Brain microvascular endothelial cell (primary cell): ENCODE results near the gene NKX2-3.

Source experiments
- DNase-seq: peaks from one replicate; pipeline ENCODE4 v3.0.0-alpha.2; 2020
- H3K27ac ChIP-seq: fragments of 250-450 bp; sonication (Bioruptor Pico); 2 replicates; pipeline ENCODE4 v1.5.1; 2020; ENCODE audit warnings: mild to moderate bottlenecking, moderate library complexity
- H3K27me3 ChIP-seq: fragments of 250-450 bp; sonication (Bioruptor Pico); replicated peaks from 2 replicates; pipeline ENCODE4 v1.5.1; 2020; ENCODE audit warnings: mild to moderate bottlenecking
- H3K36me3 ChIP-seq: fragments of 250-450 bp; sonication (Bioruptor Pico); replicated peaks from 2 replicates; pipeline ENCODE4 v1.5.1; 2020; ENCODE audit warnings: mild to moderate bottlenecking
- H3K4me3 ChIP-seq: 2 replicates; pipeline ENCODE4 v1.5.1; 2011; ENCODE audit warnings: low read depth, mild to moderate bottlenecking, control low read depth, low read length, moderate library complexity
- CTCF ChIP-seq: IDR thresholded peaks from 2 replicates; pipeline ENCODE4 v1.5.1; 2011; ENCODE audit warnings: low read depth, mild to moderate bottlenecking, moderate library complexity, low read length, control low read depth, inconsistent platforms; ENCODE audit errors: missing control alignments
- in situ Hi-C: cut with HindIII; loops from 2 replicates; pipeline ENCODE4 v1.10.0; 2017; ENCODE audit warnings: low sequenced_read_pairs, low pct_ligation_motif_present

The NKX2-3 gene

GRCh38 chr10:99532687-99533495 lies at the start of gene NKX2-3:
NKX2-3 (plus strand) TSS chr10:99532942; CDS start chr10:99533132, 190 bp downstream.
- H3K4me3 ChIP-seq: no peak within 1 kb of the TSS

GRCh38 chr10:99484626-99485581 lies 47.8 kb upstream of the NKX2-3 start:
- H3K27ac ChIP-seq: no peak overlapping the region
- H3K36me3 ChIP-seq: no peaks in the 10 kb centered on the region
- H3K27me3 ChIP-seq: no peaks in the 10 kb centered on the region
- peak; percentile 16 for TF ChIP-seq CTCF
- in situ Hi-C loops: no loop called here
- no peak for DNase-seq
- no peak overlapping the region for H3K4me3 ChIP-seq

More at GRCh38 chr10:99532687-99533495, at the start of gene NKX2-3:
- H3K27me3 ChIP-seq: peaks cover 97% of the 10 kb centered on the region
- DNase-seq: no peak
- H3K27ac ChIP-seq: no peak within 1 kb of the TSS
- no peaks in the 10 kb centered on the region for H3K36me3 ChIP-seq
- in situ Hi-C loops: no loop called here
- TF ChIP-seq CTCF: no peak

- H3K27me3 ChIP-seq: no peaks in the 10 kb centered on the region
- no peaks in the 10 kb centered on the region for H3K36me3 ChIP-seq
- no peak for DNase-seq
- no peak overlapping the region for H3K4me3 ChIP-seq
- in situ Hi-C loops: no loop called here
- H3K27ac ChIP-seq: no peak overlapping the region
- TF ChIP-seq CTCF: no peak
Observed at GRCh38 chr10:99487125-99487807, 45.5 kb upstream of the NKX2-3 start.

GRCh38 chr10:99489271-99489670 lies 43.5 kb upstream of the NKX2-3 start:
- H3K27me3 ChIP-seq: no peaks in the 10 kb centered on the region
- no peak for DNase-seq
- in situ Hi-C loops: no loop called here

More at GRCh38 chr10:99489271-99489670, 43.5 kb upstream of the NKX2-3 start:
- Histone ChIP-seq H3K4me3 (no peak overlapping the region), H3K36me3 (no peaks in the 10 kb centered on the region), H3K27ac (no peak overlapping the region)
- TF ChIP-seq CTCF: no peak
